ENCODE measurements around the gene VPS4B. TPM values are rescaled to one million over a fixed set of nuclear protein-coding genes. Genes with fewer than 3 reads are reported as not detected.

VPS4B gene
- total RNA-seq, 1 experiment from 2014 or later = 60.2 TPM

DNA sequence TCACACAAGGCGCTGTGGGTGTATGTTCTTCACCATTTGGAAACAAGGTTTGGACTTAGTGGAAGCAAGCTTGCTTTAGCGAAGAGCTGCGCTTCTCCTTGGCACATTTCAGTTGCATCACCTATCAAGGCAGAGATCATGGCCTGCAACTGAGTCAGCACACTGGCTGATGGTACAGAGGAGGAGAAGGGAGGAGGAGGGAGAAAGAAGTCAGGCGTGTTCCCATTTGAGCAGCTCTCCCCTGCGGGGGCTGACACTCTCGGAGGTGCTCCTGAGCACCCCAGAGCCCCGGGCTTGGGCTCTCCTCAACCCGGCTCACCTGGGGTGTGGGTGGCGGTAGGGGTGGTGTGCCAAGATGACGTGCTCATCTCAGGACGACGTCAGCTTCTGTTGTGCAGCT, 48.5 kb upstream of the VPS4B start:
- Histone ChIP-seq H3T11ph (ENCODE audit: low read length) (no peak overlapping the region), H3K27me3 (ENCODE audit: insufficient read depth, low read length) (no peaks in the 10 kb centered on the region), H4K91ac (ENCODE audit: insufficient read length, low read depth, low read length) (no peak overlapping the region), H3K4ac (ENCODE audit: low read depth, low read length) (no peak overlapping the region), H3K18ac (ENCODE audit: insufficient read length, low read depth, low read length) (no peak overlapping the region), H4K20me1 (ENCODE audit: control insufficient read depth, insufficient read depth, insufficient read length) (no peaks in the 10 kb centered on the region), H3K9ac (ENCODE audit: extremely low read depth, insufficient read length, low read length) (no peak overlapping the region), H2BK120ac (ENCODE audit: low read depth, low read length, poor library complexity, severe bottlenecking) (no peak overlapping the region), H2BK12ac (ENCODE audit: insufficient read length, low read depth, low read length) (no peak overlapping the region), H3K14ac (ENCODE audit: insufficient read depth, low read length) (no peak overlapping the region), H2AK5ac (ENCODE audit: insufficient read length, low read length) (no peak overlapping the region), H3K9me3 (ENCODE audit: control insufficient read depth, low read depth, low read length) (no peaks in the 10 kb centered on the region), H2AFZ (ENCODE audit: low read length) (no peak overlapping the region), H4K5ac (ENCODE audit: insufficient read length, low read depth, low read length) (no peak overlapping the region), H2BK15ac (ENCODE audit: low read depth, low read length) (no peak overlapping the region), H2BK20ac (ENCODE audit: low read depth, low read length, poor library complexity, severe bottlenecking) (no peak overlapping the region), H4K8ac (replicated peaks; ENCODE audit: insufficient read length, low read depth, low read length) (no peak overlapping the region), H3K27ac (ENCODE audit: insufficient read length, low read depth, low read length) (no peak overlapping the region), H3K4me1 (ENCODE audit: insufficient read depth, low read length) (no peaks in the 10 kb centered on the region), H3K23ac (ENCODE audit: insufficient read length, low read depth, low read length) (no peak overlapping the region), H3K4me2 (ENCODE audit: insufficient read depth, insufficient read length, low read length) (no peak overlapping the region), H3K56ac (ENCODE audit: insufficient read length, low read depth, low read length) (no peak overlapping the region), H2BK5ac (ENCODE audit: insufficient read length, low read length) (no peak overlapping the region), H3K23me2 (ENCODE audit: insufficient read length, low read depth, low read length, poor library complexity, severe bottlenecking) (no peaks in the 10 kb centered on the region), H3K79me1 (ENCODE audit: insufficient read depth, low read depth, low read length, poor library complexity, severe bottlenecking) (no peaks in the 10 kb centered on the region), H3K79me2 (ENCODE audit: insufficient read depth, low read length) (no peaks in the 10 kb centered on the region)
- no CpG with 5 or more reads among the region's 12 CpGs for WGBS (ENCODE audit: extremely low coverage, insufficient read length, low lambda C conversion rate)
- Mint-ChIP-seq H3K27ac (no peak overlapping the region), H3K4me1 (no peaks in the 10 kb centered on the region), H3K4me3 (no peak overlapping the region), H3K27me3 (ENCODE audit: low read depth) (no peaks in the 10 kb centered on the region; the same call in 1 of the 2 replicates), H3K9me3 (no peaks in the 10 kb centered on the region), H3K36me3 (ENCODE audit: insufficient read depth in 1 of 3, low read depth in 3 of 3) (no peaks in the 10 kb centered on the region)
- no peak for DNase-seq
- TF ChIP-seq, protein P1, sequence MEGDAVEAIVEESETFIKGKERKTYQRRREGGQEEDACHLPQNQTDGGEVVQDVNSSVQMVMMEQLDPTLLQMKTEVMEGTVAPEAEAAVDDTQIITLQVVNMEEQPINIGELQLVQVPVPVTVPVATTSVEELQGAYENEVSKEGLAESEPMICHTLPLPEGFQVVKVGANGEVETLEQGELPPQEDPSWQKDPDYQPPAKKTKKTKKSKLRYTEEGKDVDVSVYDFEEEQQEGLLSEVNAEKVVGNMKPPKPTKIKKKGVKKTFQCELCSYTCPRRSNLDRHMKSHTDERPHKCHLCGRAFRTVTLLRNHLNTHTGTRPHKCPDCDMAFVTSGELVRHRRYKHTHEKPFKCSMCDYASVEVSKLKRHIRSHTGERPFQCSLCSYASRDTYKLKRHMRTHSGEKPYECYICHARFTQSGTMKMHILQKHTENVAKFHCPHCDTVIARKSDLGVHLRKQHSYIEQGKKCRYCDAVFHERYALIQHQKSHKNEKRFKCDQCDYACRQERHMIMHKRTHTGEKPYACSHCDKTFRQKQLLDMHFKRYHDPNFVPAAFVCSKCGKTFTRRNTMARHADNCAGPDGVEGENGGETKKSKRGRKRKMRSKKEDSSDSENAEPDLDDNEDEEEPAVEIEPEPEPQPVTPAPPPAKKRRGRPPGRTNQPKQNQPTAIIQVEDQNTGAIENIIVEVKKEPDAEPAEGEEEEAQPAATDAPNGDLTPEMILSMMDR (conservative IDR thresholded peaks at IDR 0.05) = no peak

Data from H9 (cell line).